HG02798 (cell line): Measurements from ENCODE around the gene RNF224.
A peak's percentile ranks its signal among the peaks of the same experiment; 100 is the strongest.
"Not testable (repeated sequence)": the region's sequence is repeated elsewhere in the genome, so short reads cannot be mapped to it uniquely, and the experiment has no call there.

Experiments
- ATAC-seq: cut with Tn5 transposase; IDR thresholded peaks from one replicate; pipeline ENCODE4 v1.9.1; 2021; ENCODE audit warnings: mild to moderate bottlenecking; ENCODE audit not compliant: unreplicated experiment, poor library complexity

The RNF224 gene

DNA sequence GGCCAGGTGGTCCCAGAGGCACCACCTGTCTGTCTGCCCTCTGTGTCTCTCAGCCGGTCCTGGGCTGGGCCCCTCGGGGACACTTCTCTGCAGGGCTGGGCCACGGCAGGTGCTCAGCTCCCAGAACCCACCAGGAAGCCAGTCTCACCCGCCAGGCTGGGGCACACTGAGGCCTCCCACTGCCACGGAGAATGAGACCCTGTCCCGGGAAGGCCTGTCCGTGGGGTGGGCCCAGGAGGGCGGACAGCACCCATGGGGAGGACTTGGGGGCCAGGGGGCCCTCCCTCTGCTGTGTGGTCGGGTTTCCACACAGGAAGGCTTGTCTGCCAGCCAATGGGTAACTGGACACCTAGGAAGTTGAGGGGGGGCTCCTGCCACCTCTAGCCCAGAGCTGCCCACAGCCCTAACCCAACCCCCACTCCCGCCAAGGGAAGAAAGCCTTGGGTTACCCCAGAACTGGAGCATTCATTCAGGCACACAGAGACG is 9.7 kb downstream of the RNF224 start:
- ATAC-seq: no peak

DNA sequence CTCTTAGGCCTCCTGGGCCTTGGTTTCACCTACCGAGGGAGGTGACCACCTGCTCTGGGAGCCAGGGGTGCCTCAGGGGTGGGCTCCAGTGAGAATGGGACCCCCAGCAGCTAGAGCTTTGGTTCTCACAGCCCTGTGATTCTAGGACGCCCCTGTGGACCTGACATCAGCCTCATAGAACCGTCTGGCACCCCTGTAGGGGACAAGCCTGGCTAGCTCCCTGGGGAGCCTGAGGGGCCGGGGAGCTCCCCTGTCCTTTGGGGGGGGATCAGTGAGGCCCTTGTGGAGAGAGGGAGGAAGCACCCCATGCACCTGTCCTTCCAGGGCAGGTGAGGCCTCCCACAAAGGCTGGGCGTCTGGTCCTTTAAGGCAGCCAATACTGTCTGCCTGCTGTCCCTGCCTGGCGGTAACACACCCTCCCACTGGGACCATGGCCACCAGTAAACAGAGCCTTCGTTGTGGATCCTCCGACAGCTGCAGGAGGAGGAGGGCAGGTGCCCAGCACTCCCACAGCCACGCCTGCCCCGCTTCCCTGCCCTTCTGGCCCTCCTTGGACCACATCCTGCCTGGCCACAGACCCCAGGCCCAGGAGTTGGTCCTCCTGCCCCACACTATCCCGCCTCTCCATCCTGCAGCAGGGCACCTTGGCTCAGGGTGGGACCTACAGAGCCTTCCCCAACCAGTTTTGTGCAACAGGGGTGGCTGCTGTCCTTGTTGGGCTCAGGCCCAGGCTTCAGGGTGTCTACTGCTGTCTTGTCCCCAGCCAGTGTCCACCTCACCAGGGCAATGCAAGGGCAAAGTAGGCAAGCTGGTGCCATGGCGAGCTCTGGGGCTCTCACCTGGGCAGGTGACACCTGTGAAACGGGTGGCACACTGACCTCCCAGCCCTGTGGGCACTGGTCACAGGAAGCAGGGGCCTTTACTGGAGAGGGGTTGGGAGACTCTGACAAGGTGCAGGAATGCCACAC is 10.7 kb downstream of the RNF224 start:
- ATAC-seq: no peak

DNA sequence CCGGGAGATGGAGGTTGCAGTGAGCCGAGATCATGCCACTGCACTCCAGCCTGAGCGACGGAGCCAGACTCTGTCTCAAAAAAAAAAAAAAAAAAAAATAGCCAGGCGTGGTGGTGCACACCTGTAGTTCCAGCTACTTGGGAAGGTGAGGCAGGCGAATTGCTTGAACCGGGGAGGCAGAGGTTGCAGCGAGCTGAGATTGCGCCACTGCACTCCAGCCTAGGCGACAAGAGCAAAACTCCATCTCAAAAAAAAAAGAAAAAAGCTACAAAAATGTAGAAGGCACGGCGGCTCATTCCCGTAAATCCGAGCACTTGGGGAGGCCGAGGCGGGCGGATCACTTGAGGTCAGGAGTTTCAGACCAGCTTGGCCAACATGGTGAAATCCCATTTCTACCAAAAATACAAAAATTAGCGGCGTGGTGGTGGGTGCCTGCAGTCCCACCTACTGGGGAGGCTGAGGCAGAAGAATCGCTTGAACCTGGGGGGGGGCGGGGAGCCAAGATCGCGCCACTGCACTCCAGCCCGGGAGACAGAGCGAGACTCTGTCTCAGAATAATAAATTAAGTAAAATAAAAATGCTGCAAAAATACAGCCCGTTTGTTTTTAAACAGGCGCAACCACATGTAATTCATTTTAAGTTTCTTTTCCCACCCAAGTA is 12.4 kb downstream of the RNF224 start:
- ATAC-seq: not testable (repeated sequence)

DNA sequence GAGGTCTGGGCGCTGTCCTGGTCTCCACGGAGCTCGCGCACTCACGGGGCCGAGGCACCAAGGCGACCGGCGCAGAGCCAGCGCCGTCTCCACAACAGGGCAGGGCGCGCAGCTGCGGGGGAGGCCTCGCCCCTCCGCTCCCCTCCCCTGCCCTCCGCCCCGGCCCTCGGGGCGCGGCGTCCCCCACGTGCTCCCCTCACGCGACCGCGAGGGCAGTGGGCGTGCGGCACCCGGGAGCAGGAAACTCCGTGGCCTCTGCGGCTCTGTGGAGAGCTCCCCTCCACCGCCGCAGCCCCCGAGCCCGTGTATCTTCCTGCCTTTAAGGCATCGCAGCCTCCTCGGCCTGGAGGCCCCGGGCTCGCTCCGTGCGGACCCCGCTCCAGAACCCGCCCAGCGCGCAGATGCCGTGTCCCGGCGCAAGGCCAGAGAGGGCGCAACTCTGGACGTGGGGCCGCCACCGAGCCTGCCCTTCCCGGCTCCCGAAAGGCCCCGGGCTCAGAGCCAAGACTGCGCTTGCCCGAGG is 13.1 kb downstream of the RNF224 start:
- ATAC-seq: peak; percentile 15

DNA sequence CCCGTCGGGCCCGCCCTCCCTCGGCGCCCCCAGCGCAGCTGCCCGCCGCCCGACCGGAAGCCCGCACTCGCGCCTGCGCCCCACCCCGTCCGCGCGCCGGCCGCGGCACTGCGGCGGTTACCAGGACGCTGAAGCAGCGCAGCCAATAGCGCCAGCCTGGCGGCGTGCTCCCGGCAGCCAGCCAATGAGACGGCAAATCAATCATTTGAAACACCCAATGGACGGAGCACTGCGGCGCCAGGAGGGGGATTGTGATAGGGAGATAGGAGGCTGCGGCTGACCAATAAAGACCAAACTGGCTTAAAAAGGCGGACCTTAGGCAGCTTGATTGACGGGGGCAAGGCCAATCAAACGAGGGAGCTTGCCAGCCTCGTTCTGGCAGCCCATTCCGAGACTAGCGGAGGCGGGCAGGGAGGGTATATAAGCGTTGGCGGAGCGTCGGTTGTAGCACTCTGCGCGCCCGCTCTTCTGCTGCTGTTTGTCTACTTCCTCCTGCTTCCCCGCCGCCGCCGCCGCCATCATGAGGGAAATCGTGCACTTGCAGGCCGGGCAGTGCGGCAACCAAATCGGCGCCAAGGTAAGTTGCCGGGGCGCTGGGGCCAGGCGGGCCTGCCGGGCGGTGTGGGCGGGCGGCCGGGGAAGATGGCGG is 13.7 kb downstream of the RNF224 start, which contains the start of gene TUBB4B:
Gene TUBB4B, plus strand, starts transcription at position 447 of the 649 bp plus-strand sequence. Its CDS starts 74 bp downstream, at position 521.
- peak; percentile 72 for ATAC-seq

DNA sequence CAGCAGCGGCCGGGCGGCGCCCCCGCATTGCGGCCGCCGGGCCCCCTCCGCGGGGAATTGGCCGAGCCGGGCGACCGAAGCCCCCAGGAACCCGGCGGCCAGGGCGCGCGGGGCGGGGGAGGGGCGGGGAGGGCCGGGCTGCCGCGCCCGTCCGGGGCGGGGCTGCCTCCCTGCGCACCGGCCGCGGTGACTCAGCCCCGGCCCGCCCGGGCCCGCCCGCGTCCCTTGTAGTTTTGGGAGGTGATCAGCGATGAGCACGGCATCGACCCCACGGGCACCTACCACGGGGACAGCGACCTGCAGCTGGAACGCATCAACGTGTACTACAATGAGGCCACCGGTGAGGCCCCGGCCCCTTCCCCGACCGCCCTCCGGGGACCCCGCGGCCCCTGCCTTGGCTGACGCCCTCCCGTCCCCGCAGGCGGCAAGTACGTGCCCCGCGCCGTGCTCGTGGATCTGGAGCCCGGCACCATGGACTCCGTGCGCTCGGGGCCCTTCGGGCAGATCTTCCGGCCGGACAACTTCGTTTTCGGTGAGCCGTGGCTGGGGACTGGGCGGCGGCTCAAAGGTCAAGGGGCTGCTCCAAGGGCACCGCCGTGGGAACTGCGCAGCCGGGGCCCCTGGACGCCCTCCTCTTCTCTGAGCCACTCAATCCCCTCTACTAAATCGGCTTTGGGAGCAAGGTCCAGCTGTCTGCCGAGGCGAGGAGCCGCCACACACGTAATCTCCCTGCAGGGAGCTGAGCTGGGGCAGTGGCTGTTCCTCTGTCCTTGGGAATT is 14.4 kb downstream of the RNF224 start:
- ATAC-seq: peak; percentile 0

DNA sequence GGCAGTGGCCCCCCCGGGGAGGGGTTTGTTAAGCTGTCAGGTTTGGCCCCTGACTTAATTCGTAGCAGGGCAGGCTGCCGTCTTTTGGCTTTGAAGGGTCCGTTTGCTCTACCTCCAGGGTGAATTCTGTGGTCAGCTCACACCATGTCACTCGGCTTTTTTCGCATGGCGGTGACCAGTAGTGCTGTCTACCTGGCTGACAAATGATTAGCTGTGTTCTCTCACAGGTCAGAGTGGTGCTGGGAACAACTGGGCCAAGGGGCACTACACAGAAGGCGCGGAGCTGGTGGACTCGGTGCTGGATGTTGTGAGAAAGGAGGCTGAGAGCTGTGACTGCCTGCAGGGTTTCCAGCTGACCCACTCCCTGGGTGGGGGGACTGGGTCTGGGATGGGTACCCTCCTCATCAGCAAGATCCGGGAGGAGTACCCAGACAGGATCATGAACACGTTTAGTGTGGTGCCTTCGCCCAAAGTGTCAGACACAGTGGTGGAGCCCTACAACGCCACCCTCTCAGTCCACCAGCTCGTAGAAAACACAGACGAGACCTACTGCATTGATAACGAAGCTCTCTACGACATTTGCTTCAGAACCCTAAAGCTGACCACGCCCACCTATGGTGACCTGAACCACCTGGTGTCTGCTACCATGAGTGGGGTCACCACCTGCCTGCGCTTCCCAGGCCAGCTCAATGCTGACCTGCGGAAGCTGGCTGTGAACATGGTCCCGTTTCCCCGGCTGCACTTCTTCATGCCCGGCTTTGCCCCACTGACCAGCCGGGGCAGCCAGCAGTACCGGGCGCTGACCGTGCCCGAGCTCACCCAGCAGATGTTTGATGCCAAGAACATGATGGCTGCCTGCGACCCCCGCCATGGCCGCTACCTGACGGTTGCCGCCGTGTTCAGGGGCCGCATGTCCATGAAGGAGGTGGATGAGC is 15.2 kb downstream of the RNF224 start:
- no peak for ATAC-seq

DNA sequence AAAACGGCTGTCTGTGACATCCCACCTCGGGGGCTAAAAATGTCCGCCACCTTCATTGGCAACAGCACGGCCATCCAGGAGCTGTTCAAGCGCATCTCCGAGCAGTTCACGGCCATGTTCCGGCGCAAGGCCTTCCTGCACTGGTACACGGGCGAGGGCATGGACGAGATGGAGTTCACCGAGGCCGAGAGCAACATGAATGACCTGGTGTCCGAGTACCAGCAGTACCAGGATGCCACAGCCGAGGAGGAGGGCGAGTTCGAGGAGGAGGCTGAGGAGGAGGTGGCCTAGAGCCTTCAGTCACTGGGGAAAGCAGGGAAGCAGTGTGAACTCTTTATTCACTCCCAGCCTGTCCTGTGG is 15.9 kb downstream of the RNF224 start:
- ATAC-seq: not testable (repeated sequence)

DNA sequence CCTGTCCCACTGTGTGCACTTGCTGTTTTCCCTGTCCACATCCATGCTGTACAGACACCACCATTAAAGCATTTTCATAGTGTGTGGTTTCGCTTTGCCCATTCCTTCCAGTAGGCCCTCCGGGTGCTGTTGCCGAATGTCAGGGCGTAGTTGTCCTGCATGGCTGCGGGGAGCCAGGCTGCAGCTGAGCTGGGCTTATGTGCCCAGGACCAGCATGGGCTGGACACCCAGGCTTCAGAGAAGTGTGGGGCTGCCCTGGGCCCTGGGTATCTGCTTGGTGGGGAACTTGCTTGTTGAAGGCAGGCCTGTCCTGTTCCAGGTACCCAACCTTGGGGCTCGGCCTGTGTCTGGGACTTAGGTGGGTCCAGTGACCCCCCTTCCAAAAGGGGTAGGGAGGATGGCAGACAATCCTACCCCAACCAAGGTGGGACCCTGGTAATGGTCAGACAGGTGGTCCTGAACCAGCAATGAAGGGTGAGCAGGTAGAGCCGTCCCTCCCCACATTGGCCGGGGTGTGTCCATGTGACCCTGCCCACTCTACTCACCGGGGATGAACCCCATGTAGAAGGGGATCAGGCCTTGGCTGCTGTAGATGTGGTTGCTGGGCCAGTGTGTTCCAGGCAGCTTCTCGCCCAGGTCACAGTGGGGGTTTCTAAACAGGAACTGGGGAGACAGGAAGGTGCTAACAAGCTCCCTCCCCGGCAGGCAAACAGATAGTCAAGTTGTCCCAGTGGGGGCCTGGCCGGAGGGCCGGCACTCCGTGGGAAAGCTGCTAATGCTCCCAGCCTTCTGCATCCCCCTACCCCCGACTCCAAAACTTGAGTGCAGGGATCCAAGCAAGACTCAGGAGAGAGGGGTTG is 16.6 kb downstream of the RNF224 start:
- ATAC-seq: no peak

DNA sequence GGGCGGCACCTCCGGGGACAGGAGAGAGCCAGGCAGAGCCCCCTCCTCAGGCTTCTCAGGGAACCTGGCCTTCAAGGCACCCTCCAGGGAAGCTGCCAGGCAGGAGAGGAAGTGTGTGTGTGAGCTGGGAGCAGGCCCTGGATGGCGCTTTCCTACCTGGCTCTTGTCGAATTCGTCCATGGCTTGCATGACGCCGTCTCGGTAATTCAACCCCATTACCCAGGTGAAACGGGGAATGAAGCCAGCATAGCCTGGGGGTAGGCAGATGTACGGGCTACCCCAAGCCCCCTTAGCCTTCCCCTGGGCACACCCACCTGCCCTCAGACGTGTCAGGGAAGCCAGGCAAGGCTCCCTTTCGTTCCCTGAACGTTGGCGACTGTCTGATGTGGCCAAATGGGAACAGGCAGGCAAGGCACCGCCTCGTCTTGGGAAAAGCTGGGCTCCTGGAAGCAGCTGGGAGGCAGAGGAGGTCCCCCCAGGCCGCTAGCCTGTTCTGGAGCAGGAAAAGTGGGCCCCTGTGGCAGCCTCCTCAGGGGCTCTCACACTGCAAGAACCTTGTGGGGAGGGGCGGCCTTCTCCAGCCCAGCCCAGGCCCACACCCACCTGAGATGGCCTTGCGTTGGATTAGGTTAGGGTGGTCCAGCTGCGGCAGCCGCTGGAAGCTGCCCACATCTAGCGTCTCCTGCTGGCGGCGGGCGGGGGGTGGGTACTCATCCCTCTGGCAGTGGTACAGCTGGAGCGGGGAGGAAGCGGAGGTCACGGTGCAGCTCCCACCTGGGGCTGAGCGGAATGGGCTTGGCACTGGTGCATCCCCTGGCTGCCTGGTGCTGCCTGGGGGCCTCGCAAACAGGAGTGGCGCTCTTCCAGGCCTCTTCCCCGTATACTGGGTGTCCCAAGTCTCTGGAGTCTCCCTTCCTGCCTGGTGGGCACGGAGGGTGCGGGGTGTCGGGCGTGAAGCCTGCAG is 17.5 kb downstream of the RNF224 start:
- no peak for ATAC-seq

DNA sequence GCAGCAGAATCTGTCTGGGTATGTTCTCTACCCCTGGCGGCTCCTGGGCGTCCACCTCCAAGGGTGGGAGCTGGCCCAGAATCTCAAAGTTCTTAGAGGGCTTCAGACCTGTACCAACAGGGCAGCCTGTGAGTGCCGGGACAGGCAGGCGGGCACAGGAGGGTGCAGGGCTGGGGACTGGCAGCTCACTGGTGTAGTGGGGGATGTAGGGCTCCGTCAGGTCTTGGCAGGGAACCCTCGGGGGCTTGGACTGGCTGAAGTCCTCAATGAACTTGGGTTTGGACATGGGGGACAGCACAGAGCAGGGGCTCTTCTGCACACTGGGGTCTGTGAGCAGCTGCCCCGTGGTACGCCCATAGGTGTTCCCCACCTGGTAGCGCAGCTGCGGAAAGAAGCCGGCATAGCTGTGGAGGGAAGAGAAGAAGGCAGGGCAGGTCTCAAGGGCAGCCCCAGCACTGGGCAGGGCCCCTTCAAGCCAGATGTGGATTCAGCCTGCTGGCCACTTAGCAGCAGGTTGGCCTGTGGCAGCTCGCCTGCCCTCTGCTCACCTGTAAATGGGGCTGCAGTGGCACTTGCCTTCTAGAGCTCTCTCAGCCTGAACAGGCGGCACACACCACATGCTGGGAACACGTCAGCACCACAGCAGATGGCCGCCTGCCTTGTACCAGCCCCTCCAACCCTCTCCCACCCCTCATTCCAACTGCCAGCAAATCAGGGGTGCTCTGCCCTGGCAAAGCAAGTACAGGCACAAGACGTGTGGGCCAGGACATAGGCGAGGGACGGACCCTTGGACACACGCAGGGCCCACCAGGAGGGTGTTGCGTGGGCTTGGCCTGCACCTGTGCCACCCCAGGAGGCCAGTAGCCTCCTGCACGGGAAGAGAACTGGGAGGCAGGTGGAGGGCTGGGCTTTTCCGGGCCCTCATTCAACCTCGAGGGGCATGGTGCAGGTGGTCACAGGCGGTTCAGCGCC is 18.4 kb downstream of the RNF224 start:
- no peak for ATAC-seq

DNA sequence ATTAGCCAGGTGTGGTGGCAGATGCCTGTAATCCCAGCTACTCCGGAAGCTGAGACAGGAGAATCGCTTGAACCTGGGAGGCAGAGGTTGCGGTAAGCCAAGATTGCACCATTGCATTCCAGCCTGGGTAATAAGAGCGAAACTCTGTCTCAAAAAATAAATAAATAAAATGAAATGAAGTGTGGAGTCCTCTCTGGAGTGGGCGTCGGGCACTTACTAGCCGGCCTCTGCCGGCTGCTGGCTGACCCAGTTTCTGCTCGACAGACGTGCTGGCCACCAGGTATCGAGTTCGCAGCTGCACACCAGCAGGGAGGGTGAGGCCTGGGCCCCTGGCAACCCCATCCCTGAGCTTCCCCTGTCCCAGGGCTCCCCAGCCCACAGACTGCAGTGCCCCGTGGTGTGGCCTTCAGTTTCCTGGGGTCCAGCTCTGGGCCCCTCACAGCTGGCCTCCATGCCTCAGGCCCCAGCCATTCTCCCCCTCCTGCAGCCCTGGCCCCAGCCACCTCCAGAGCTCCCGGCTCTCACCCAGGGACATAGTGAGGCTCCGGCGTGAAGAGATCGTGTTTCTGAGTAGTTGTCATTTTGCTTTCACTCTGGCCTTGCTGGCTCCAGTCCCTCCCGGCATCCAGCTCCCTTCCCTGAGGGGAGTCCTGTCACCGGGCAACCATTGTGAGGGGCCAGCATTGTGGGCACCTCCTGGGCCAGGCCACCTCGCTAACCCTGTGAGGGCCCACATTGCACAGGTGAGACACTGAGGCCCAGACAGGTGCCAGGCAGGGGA is 20.0 kb downstream of the RNF224 start:
- ATAC-seq: no peak

DNA sequence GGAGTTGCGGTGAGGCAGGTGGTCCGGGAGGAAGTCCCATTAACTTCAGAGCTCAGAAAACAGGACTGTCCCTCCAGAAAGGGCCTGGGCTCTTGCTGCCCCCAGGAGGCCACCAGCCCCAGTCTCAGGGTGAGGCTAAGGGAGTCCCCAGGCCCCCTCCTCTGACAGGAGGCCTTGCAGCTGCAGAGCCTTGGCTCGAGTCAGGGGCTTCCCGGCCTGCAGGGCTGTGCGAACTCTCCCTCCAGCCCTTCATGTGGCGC is 20.5 kb downstream of the RNF224 start:
- no peak for ATAC-seq

DNA sequence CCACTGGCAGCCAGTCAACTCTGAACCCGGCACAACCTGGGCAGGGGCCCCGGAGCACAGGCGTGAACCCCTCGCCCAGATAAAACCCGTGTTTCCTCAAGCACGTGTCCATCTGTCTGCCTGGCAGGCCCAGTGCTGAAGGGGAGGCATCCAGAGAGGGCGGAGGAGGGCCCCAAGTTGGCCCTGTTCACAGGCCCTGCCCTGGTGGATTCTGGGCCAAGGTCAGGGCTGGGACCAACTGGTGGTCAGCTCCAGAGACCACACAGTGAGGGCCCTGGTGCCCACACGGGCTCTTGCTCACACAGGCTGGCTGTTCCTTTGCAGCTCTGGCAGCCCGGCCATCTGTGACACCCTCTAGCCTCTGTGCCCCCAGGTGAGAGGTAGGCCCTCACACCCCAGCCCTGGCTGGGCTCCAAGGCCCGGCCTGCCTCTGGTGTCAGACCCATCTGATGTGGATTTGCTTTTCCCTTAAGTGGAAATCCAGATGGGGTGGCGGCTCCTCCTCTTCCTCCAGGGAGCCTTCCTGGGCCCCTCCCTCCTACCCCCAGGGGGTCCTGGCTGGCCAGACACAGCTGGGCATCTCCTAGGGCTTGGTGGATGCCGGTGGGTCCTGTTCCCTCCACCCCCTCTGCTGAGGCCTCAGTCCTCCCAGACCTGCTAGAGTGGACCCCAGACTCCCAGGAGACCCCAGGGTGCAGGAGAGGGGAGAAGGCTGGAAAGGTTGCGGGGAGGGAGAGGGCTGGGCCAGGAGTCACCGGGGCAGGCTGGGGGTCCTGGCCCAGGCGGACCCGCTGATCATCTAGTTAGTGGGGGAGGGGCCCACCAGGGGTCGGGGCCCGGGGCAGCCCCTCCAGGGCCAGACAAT is 23.3 kb downstream of the RNF224 start:
- no peak for ATAC-seq

DNA sequence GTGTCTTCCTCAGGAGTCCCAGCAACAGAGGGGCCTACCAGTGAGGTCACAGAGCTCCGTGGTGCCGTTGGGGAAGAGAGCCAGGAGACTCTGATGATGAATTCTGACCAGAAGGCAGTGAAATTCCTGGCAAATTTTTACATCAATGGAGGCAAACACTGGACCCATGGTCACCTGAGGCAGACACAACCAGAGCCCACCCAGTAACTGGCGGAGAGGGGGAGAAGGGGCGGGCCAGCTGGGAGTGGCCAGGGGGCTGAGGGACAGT is 23.8 kb downstream of the RNF224 start, which contains the start of gene STPG3:
Gene STPG3, plus strand, starts transcription at position 93 of the 268 bp plus-strand sequence. Its CDS starts 1 bp downstream, at position 94.
- no peak for ATAC-seq
